Ascending aorta (tissue), 2 donors: Measurements from ENCODE around the gene PLS3. TPM values are rescaled to one million over a fixed set of nuclear protein-coding genes. Genes with fewer than 3 reads are reported as not detected.

Experiments
- DNase-seq, 2 donors: peaks; one replicate each; pipeline ENCODE4 v3.0.0-alpha.2; 2019; ENCODE audit warnings: low spot score in 2 of 2
- H3K27ac ChIP-seq, 2 donors: fragments of 200-600 bp; sonication (generic); one replicate each; pipeline ENCODE4 v1.5.1; 2016 to 2017; ENCODE audit warnings: mild to moderate bottlenecking in 1 of 2
- H3K27me3 ChIP-seq: fragments of 200-600 bp; sonication (generic); one replicate; pipeline ENCODE4 v1.5.1; 2017
- H3K36me3 ChIP-seq, 2 donors: fragments of 200-600 bp; sonication (generic); one replicate each; pipeline ENCODE4 v1.5.1; 2016
- H3K4me1 ChIP-seq, 2 donors: fragments of 200-600 bp; sonication (generic); one replicate each; pipeline ENCODE4 v1.5.1; 2016 to 2017; ENCODE audit warnings: mild to moderate bottlenecking in 1 of 2
- H3K4me3 ChIP-seq, 2 donors: fragments of 200-600 bp; sonication (generic); one replicate each; pipeline ENCODE4 v1.5.1; 2016 to 2017; ENCODE audit warnings: mild to moderate bottlenecking in 1 of 2
- H3K9me3 ChIP-seq, 2 donors: fragments of 200-600 bp; sonication (generic); one replicate each; pipeline ENCODE4 v1.5.1; 2016
- CTCF ChIP-seq, 3 experiments: fragments of 200-600 bp in 2 of 3; fragments of 450-650 bp in 1 of 3; sonication (generic) in 2 of 3; IDR thresholded peaks; one replicate each; pipeline ENCODE4 v1.5.1; 2016 to 2019; ENCODE audit warnings: antibody characterized with exemption in 3 of 3, mild to moderate bottlenecking in 1 of 3, moderate library complexity in 1 of 3
- intact Hi-C: fragments of 100-400 bp; cut with DNase I; formaldehyde crosslinking; loops from one replicate; pipeline ENCODE4 v1.15.1; 2023
- total RNA-seq: library from RNA; depleted of rRNA; stranded (reverse); fragments of >200 nt; gene quantifications from one replicate; pipeline ENCODE4 v1.1.0, GENCODE V29; 2016

The PLS3 gene
- total RNA-seq, 1 donor from 2014 or later, result 155 TPM

- TF ChIP-seq CTCF (IDR thresholded peaks at IDR 0.05), result peak in 1 of 3 experiments; percentile 8
- no peak overlapping the region for H3K4me3 ChIP-seq
- H3K9me3 ChIP-seq, result no peaks in the 10 kb centered on the region
- no peaks in the 10 kb centered on the region for H3K36me3 ChIP-seq
- intact Hi-C loops, result no loop called here
- no peak for DNase-seq
- H3K27ac ChIP-seq, result no peak overlapping the region
- H3K4me1 ChIP-seq, result no peaks in the 10 kb centered on the region
- no peaks in the 10 kb centered on the region for H3K27me3 ChIP-seq
Observed at GRCh38 chrX:115547448-115547847, 13.5 kb upstream of the PLS3 start.

GRCh38 chrX:115549008-115549407 is 12.0 kb upstream of the PLS3 start:
- Histone ChIP-seq H3K4me3 (no peak overlapping the region), H3K27ac (no peak overlapping the region), H3K4me1 (no peaks in the 10 kb centered on the region), H3K9me3 (no peaks in the 10 kb centered on the region), H3K27me3 (no peaks in the 10 kb centered on the region), H3K36me3 (no peaks in the 10 kb centered on the region)
- DNase-seq, result no peak
- no peak for TF ChIP-seq CTCF (IDR thresholded peaks at IDR 0.05)
- intact Hi-C loops, result no loop called here

GRCh38 chrX:115553171-115553570 is 7.8 kb upstream of the PLS3 start:
- Histone ChIP-seq H3K4me3 (no peak overlapping the region), H3K27me3 (no peaks in the 10 kb centered on the region), H3K4me1 (no peaks in the 10 kb centered on the region), H3K36me3 (no peaks in the 10 kb centered on the region), H3K9me3 (no peaks in the 10 kb centered on the region), H3K27ac (no peak overlapping the region)
- intact Hi-C loops, result no loop called here
- TF ChIP-seq CTCF (IDR thresholded peaks at IDR 0.05), result no peak
- no peak for DNase-seq

- no peak for DNase-seq
- no peaks in the 10 kb centered on the region for H3K36me3 ChIP-seq
- peaks cover 5% of the 10 kb centered on the region for H3K27me3 ChIP-seq
- no peaks in the 10 kb centered on the region for H3K4me1 ChIP-seq
- TF ChIP-seq CTCF (IDR thresholded peaks at IDR 0.05), result no peak
- peak overlapping the region; percentile 87 to 92 for H3K27ac ChIP-seq
- no peaks in the 10 kb centered on the region for H3K9me3 ChIP-seq
- no peak overlapping the region for H3K4me3 ChIP-seq
- intact Hi-C loops, result loop anchor here (1.0 to 10.0 kb wide), 4 partner anchors 99 to 325 kb away; partner anchors contain the start of gene LRCH2
Observed at GRCh38 chrX:115559672-115560071, 1.3 kb upstream of the PLS3 start.

- no peak for DNase-seq
- Histone ChIP-seq H3K4me1 (no peaks in the 10 kb centered on the region), H3K4me3 (peak overlapping the region; percentile 64 to 74), H3K27me3 (peaks cover 5% of the 10 kb centered on the region), H3K36me3 (no peaks in the 10 kb centered on the region), H3K9me3 (no peaks in the 10 kb centered on the region), H3K27ac (peak overlapping the region; percentile 87 to 92)
- intact Hi-C loops, result loop anchor here (1.0 to 10.0 kb wide), 4 partner anchors 100 to 326 kb away; partner anchors contain the start of gene LRCH2
- TF ChIP-seq CTCF (IDR thresholded peaks at IDR 0.05), result no peak
Observed at GRCh38 chrX:115560211-115560977, 580 bp upstream of the PLS3 start.
